Thoracic aorta (tissue), 2 donors: ENCODE measurements around the gene DTX2. TPM values are rescaled to one million over a fixed set of nuclear protein-coding genes. Genes with fewer than 3 reads are reported as not detected.
A peak's percentile ranks its signal among the peaks of the same experiment; 100 is the strongest.
"Not testable (repeated sequence)": the region's sequence is repeated elsewhere in the genome, so short reads cannot be mapped to it uniquely, and the experiment has no call there.

Experiments
- ATAC-seq: fragments of 150-250 bp; one replicate; pipeline ENCODE4 v1.8.0; 2017; ENCODE audit warnings: low read depth; ENCODE audit not compliant: insufficient number of reproducible peaks, low FRiP score
- DNase-seq: peaks from one replicate; pipeline ENCODE4 v3.0.0-alpha.2; 2020; ENCODE audit warnings: low spot score
- H3K27ac ChIP-seq, 2 donors: fragments of 200-600 bp; sonication (generic); 1 replicate in 1 of 2; 2 replicates in 1 of 2; pipeline ENCODE4 v1.5.1; 2016; ENCODE audit warnings: mild to moderate bottlenecking in 2 of 2, moderate library complexity in 2 of 2
- H3K27me3 ChIP-seq: fragments of 200-600 bp; sonication (generic); replicated peaks from 2 replicates; pipeline ENCODE4 v1.6.0; 2016; ENCODE audit warnings: mild to moderate bottlenecking; ENCODE audit not compliant: insufficient read depth
- H3K36me3 ChIP-seq: fragments of 200-600 bp; sonication (generic); one replicate; pipeline ENCODE4 v1.5.1; 2016
- H3K4me1 ChIP-seq, 2 donors: fragments of 200-600 bp; sonication (generic); 1 replicate in 1 of 2; 2 replicates in 1 of 2; pipeline versions ENCODE4 v1.5.1 to v1.6.0; 2016; ENCODE audit warnings: low read depth in 2 of 2, mild to moderate bottlenecking in 1 of 2; ENCODE audit not compliant: control insufficient read depth in 1 of 2
- H3K4me3 ChIP-seq: fragments of 200-600 bp; sonication (generic); 2 replicates; pipeline ENCODE4 v1.5.1; 2016; ENCODE audit warnings: mild to moderate bottlenecking
- H3K9me3 ChIP-seq: fragments of 200-600 bp; sonication (generic); 2 replicates; pipeline ENCODE4 v1.5.1; 2016
- total RNA-seq, 2 donors: library from RNA; depleted of rRNA; stranded (reverse); fragments of >200 nt; gene quantifications; one replicate each; pipeline versions ENCODE4 v1.1.0 to v1.2.3, GENCODE V29; 2016
- TF ChIP-seq, protein P1 (sequence below): fragments of 200-600 bp; sonication (generic); IDR thresholded peaks from one replicate; pipeline ENCODE4 v1.5.1; 2019; ENCODE audit warnings: antibody characterized with exemption

Gene DTX2
- total RNA-seq, 2 donors from 2014 or later = 19.1 to 21.3 TPM

DNA sequence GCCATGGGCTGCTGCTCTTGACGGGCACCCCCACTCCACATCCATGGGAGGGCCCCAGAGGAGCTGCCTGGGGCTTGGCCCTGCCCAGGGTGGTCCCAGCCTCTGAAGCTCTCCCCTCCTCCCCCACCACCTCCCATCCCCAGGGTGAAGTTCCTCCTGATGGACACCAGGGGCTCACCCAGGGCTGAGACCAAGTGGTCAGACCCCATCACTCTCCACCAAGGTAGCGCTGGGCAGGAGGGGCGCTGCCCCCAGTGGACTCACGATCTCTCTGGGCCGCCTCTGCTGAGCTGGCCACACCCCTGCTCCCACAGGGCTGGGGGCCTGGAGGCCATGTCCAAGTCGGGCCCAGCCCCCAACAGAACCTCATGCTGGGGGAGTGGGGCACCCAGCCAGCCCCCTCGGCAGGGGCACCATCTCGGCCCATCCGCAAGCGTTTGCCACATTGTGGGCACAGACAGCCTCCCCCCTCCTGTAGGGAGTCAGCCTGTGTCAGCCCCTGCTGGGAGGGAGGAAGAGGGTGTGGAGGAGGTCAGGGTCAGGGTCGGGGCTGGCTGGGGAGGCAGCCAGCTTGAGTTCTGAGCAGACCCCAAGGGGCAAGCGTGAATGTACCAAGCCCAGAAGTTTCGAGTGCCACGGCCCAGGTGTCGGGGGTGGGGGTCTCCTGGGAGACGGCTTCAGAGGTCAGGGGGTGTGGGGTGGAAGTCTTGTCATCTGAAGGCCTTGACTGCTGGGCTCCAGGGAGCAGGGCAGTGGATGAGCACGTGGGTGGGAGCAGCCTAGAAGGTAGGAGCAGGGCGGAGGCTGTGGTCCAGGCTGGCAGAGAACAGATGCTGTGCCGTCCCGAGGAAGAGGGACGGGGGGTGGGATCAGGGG lies 51.7 kb downstream of the DTX2 start:
- no peak overlapping the region for H3K27ac ChIP-seq
- no peaks in the 10 kb centered on the region for H3K9me3 ChIP-seq
- H3K36me3 ChIP-seq = no peaks in the 10 kb centered on the region
- DNase-seq = no peak
- ATAC-seq = no peak
- no peaks in the 10 kb centered on the region for H3K27me3 ChIP-seq
- peaks cover 0 to 9% of the 10 kb centered on the region in 2 donors for H3K4me1 ChIP-seq
- H3K4me3 ChIP-seq = no peak overlapping the region
- TF ChIP-seq, protein P1, sequence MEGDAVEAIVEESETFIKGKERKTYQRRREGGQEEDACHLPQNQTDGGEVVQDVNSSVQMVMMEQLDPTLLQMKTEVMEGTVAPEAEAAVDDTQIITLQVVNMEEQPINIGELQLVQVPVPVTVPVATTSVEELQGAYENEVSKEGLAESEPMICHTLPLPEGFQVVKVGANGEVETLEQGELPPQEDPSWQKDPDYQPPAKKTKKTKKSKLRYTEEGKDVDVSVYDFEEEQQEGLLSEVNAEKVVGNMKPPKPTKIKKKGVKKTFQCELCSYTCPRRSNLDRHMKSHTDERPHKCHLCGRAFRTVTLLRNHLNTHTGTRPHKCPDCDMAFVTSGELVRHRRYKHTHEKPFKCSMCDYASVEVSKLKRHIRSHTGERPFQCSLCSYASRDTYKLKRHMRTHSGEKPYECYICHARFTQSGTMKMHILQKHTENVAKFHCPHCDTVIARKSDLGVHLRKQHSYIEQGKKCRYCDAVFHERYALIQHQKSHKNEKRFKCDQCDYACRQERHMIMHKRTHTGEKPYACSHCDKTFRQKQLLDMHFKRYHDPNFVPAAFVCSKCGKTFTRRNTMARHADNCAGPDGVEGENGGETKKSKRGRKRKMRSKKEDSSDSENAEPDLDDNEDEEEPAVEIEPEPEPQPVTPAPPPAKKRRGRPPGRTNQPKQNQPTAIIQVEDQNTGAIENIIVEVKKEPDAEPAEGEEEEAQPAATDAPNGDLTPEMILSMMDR = no peak

DNA sequence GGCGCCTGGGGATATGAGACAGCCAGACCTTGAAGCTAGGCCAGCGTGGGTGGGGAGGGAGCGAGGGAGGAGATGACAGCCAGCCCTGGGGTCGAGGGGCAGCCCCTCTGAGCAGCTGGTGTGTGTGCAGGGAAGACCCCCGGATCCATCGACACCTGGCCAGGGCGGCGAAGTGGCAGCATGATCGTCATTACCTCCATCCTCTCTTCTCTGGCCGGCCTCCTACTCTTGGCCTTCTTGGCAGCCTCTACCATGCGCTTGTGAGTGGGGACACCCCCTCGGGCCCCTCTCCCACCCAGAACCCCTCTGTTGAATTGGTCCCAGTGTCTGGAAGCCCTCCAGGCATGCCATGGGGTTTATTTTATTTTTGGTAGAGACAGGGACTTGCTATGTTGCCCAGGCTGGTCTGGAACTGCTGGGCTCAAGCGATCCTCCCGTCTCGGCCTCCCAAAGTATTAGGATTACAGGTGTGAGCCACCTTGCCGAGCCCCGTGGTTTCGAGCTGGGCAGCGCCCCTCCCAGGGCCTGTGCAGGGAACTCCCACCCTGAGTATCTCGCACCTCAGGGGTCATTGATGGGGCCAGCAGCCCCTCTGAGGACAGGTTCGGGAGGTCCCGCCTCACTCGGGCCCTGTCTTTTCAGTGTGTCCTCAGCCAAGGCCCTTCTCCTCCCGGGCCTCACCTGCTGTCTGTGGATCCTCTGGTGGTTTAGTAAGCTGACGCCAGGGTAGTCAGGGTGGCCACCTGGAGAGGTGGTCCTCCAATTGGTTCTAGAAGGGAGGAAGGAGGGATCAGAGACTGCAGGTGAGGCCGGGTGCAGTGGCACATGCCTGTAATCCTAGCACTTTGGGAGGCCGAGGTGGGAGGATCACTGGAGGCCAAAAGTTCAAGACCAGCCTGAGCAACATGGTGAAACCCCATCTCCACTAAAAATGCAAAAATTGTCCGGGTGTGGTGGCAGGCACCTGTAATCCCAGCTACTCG lies 52.6 kb downstream of the DTX2 start:
- TF ChIP-seq, protein P1 = no peak
- no peak overlapping the region for H3K4me3 ChIP-seq
- peak; percentile 36 for ATAC-seq
- no peak overlapping the region for H3K27ac ChIP-seq
- H3K9me3 ChIP-seq = no peaks in the 10 kb centered on the region
- H3K27me3 ChIP-seq = no peaks in the 10 kb centered on the region
- no peaks in the 10 kb centered on the region for H3K36me3 ChIP-seq
- DNase-seq = no peak
- peaks cover 0 to 9% of the 10 kb centered on the region in 2 donors for H3K4me1 ChIP-seq

DNA sequence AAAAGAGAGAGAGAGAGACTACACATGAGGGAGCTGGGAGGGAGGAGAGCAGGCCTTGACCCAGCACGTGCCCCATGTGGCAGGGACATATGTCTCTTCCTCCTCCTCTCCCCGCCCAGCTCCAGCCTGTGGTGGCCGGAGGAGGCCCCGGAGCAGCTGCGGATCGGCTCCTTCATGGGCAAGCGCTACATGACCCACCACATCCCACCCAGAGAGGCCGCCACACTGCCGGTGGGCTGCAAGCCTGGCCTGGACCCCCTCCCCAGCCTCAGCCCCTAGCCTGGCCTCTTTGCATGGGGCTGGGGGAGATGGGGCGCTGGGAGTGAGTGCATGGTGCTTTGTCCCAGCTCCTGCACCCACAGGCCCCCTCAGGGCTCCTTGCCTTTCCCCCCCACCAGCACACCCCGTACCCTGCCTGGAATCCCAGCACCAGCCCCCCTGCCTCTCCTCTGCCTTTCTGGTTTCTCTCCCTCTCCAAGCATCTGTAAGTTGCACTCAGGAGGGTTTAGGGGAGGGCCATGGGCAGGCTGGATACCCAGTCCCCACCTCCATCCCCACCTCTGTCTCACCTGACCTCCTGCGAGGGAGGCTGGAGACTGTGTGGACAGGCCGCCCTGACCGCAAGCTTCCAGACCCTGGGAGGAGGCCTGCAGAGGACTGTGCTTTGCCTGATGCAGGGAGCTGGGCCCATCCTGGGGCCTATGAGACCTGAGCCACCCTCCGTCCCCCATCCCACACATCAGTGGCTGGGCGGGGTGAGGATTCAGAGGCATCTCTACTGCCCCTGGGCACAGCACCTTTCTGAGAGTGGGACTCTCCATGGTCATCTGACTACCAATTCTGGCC lies 53.6 kb downstream of the DTX2 start:
- no peaks in the 10 kb centered on the region for H3K27me3 ChIP-seq

DNA sequence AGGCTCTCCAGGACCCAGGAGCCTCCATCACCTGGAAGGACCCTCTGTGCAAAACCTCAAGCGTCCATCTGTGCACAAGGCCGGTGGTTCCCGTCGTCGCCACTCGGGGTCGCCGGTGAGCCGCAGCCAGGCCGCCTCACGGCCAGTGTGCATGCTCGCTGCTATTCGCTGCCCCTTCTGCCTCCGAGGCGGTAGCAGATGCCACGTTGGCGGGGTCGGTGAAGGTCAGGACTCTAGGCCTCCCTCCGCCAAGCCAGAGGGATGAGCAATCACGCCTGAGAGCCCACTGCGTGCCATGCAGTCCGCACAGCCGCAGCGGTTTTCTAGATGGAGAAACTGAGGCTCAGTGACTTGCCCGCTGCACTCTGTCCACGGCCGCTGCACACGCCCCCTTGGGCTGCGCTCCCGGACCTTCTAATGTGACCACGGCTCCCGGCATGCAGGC lies 54.5 kb downstream of the DTX2 start:
- Histone ChIP-seq H3K36me3 (no peaks in the 10 kb centered on the region), H3K27me3 (no peaks in the 10 kb centered on the region), H3K9me3 (no peaks in the 10 kb centered on the region), H3K4me1 (peaks cover 0 to 9% of the 10 kb centered on the region in 2 donors), H3K4me3 (no peak overlapping the region), H3K27ac (no peak overlapping the region)
- no peak for DNase-seq
- TF ChIP-seq, protein P1 = peak; percentile 90
- no peak for ATAC-seq

More for the DNA sequence above, 53.6 kb downstream of the DTX2 start:
- Histone ChIP-seq H3K4me1 (peaks cover 0 to 9% of the 10 kb centered on the region in 2 donors), H3K4me3 (no peak overlapping the region), H3K27ac (no peak overlapping the region), H3K36me3 (no peaks in the 10 kb centered on the region), H3K9me3 (no peaks in the 10 kb centered on the region)
- no peak for ATAC-seq
- no peak for DNase-seq
- TF ChIP-seq, protein P1 = no peak

DNA sequence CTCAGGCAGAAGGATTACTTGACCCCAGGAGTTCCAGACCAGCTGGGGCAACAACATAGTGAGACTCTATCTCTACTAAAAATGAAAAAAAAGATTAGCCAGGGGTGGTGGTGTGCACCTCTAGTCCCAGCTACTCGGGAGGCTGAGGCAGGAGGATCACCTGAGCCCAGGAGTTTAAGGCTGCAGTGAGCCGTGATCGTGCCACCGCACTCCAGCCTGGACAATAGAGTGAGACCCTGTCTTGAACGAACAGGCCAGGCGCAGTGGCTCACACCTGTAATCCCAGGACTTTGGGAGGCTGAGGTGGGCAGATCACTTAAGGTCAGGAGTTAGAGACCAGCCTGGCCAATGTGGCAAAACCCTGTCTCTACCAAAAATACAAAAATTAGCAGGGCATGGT lies 55.4 kb downstream of the DTX2 start:
- H3K9me3 ChIP-seq, ATAC-seq: not testable (repeated sequence)

DNA sequence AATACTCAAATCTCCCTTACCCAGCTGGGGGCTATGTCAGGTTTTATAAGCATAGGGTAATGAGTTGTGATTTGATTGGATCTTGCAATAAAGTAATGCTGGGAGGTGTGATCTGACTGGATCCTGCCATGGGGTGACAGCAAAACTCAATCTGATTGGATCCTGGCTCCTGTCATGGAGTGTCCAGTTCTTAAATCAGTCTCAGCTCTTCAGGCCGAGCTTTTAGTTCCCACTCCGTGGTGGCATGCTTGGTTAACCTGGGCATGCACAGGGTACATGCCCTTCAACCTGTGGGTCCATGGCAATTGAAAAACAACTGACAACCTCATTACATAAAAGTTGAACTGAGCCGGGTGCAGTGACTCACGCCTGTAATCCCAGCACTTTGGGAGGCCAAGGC lies 64.7 kb downstream of the DTX2 start:
- H3K27me3 ChIP-seq, H3K4me3 ChIP-seq, H3K36me3 ChIP-seq, DNase-seq, ATAC-seq, H3K9me3 ChIP-seq, H3K27ac ChIP-seq, H3K4me1 ChIP-seq: not testable (repeated sequence)

More for the DNA sequence above, 55.4 kb downstream of the DTX2 start:
- H3K27ac ChIP-seq, DNase-seq, H3K36me3 ChIP-seq, H3K4me1 ChIP-seq, H3K4me3 ChIP-seq, H3K27me3 ChIP-seq: not testable (repeated sequence)

DNA sequence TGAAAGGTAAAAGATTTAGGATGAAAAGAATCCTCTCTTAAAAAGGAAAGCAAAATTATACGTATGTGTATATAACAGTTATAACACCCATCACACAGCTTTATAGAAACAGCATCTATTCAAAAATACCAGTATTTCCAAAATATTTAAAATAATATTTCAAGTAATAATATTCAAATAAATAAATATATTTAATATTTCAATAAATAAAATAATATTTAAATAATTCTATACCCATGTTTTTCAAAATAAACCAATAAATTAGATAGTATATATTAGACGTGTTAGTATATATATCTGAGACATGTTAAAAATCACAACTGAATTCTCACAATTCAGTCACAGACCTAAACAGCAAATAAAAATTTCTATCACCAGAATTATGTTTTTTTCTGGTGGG lies 70.1 kb downstream of the DTX2 start:
- H3K27ac ChIP-seq, H3K36me3 ChIP-seq, ATAC-seq: not testable (repeated sequence)

More for the DNA sequence above, 70.1 kb downstream of the DTX2 start:
- not testable (repeated sequence) for H3K4me3 ChIP-seq, H3K4me1 ChIP-seq, H3K27me3 ChIP-seq, H3K9me3 ChIP-seq, DNase-seq
